ENCODE results near the gene ABCC10. TPM values are rescaled to one million over a fixed set of nuclear protein-coding genes. Genes with fewer than 3 reads are reported as not detected.
A peak's percentile ranks its signal among the peaks of the same experiment; 100 is the strongest.

ABCC10 gene
- total and polyA plus RNA-seq, 7 experiments from 2014 or later = 9.8 to 74.6 (median 58.4) TPM

DNA sequence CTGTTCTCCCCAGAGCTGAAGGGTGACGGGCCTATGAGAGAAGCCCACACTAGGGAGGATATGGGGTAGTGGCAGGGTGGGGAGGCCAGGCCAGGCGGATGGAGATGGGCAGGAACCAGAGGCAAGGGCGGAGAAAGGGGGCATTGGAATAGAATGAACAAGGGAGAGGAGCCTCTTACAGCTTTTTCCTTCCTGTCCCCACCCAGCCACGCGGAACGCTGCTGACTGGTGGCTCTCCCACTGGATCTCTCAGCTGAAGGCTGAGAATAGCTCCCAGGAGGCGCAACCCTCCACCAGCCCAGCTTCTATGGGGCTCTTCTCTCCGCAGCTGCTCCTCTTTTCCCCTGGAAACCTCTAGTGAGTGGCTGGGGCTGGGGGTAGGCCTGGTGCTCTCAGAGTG lies 17.2 kb downstream of the ABCC10 start:
- peaks cover 4 to 86% (median 15%) of the 10 kb centered on the region in 3 experiments for H3K36me3 ChIP-seq (ENCODE audit: control insufficient read depth in 2 of 3, insufficient read depth in 3 of 3, low read length in 3 of 3)
- H3K4me3 ChIP-seq (ENCODE audit: low read length) = no peak overlapping the region
- DNase-seq (no peak), ATAC-seq (no peak)
- H3K9me3 ChIP-seq (ENCODE audit: control insufficient read depth in 2 of 3, low read length in 3 of 3) = no peaks in the 10 kb centered on the region
- ChIA-PET POLR2A (interaction anchor here (1.0 kb wide), 1 partner anchor 11 kb away, joined by 3 read pairs; no protein-coding TSS in a partner anchor), CTCF (no interaction called here)
- H3K4me1 ChIP-seq (ENCODE audit: control insufficient read depth in 2 of 2, insufficient read depth in 2 of 2, low read length in 2 of 2) = no peaks in the 10 kb centered on the region
- Mint-ChIP-seq H3K36me3 (peaks cover 0 to 19% (median 13%) of the 10 kb centered on the region in 5 donors), H3K27ac (no peak overlapping the region), H3K27me3 (no peaks in the 10 kb centered on the region), H3K4me1 (no peaks in the 10 kb centered on the region), H3K9me3 (no peaks in the 10 kb centered on the region), H3K4me3 (no peak overlapping the region)
- no peak overlapping the region for H3K27ac ChIP-seq (ENCODE audit: low read depth, low read length)
- H3K27me3 ChIP-seq (ENCODE audit: control insufficient read depth in 2 of 2, insufficient read depth in 2 of 2, low read length in 2 of 2) = no peaks in the 10 kb centered on the region
- intact Hi-C loops (cut with micrococcal nuclease) = no loop called here

DNA sequence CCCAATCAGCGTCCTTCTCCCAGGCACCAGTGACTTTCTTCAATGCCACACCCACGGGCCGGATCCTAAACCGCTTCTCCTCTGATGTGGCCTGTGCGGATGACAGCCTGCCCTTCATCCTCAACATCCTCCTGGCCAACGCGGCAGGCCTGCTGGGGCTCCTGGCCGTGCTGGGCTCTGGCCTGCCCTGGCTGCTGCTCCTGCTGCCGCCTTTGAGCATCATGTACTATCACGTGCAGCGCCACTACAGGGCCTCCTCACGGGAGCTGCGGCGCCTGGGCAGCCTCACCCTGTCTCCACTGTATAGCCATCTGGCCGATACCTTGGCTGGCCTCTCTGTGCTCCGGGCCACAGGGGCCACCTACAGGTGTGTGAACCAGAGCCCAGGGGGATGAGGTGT lies 18.2 kb downstream of the ABCC10 start:
- Mint-ChIP-seq H3K9me3 (no peaks in the 10 kb centered on the region), H3K27me3 (no peaks in the 10 kb centered on the region), H3K4me3 (no peak overlapping the region), H3K4me1 (no peaks in the 10 kb centered on the region), H3K27ac (peak overlapping the region in 1 of 9 donors; percentile 14), H3K36me3 (peaks cover 0 to 25% (median 13%) of the 10 kb centered on the region in 5 donors)
- H3K9me3 ChIP-seq (ENCODE audit: control insufficient read depth in 2 of 3, low read length in 3 of 3) = no peaks in the 10 kb centered on the region
- peaks cover 4 to 96% (median 15%) of the 10 kb centered on the region in 3 experiments for H3K36me3 ChIP-seq (ENCODE audit: control insufficient read depth in 2 of 3, insufficient read depth in 3 of 3, low read length in 3 of 3)
- no peak for DNase-seq
- POLR2A ChIA-PET = no interaction called here
- CTCF ChIA-PET = no interaction called here
- H3K27me3 ChIP-seq (ENCODE audit: control insufficient read depth in 2 of 2, insufficient read depth in 2 of 2, low read length in 2 of 2) = no peaks in the 10 kb centered on the region
- intact Hi-C loops (cut with micrococcal nuclease) = no loop called here
- H3K4me3 ChIP-seq (ENCODE audit: low read length) = no peak overlapping the region
- ATAC-seq = no peak
- no peaks in the 10 kb centered on the region for H3K4me1 ChIP-seq (ENCODE audit: control insufficient read depth in 2 of 2, insufficient read depth in 2 of 2, low read length in 2 of 2)
- no peak overlapping the region for H3K27ac ChIP-seq (ENCODE audit: low read depth, low read length)

DNA sequence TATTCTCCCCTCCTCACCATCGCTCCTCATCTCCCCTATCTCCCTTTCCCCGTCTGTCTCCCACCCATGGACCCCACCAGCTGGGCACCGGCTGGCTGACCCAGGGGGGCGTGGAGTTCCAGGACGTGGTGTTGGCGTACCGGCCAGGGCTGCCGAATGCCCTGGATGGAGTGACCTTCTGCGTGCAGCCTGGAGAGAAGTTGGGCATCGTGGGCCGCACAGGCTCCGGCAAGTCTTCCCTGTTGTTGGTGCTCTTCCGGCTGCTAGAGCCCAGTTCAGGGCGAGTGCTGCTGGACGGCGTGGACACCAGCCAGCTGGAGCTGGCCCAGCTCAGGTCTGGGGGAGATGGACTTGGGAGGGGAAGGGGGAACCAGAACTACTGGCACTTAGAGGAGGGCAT lies 20.3 kb downstream of the ABCC10 start:
- Mint-ChIP-seq H3K27me3 (no peaks in the 10 kb centered on the region), H3K27ac (peak overlapping the region in 1 of 9 donors; percentile 52), H3K4me3 (no peak overlapping the region), H3K4me1 (no peaks in the 10 kb centered on the region), H3K36me3 (peaks cover 0 to 25% (median 13%) of the 10 kb centered on the region in 5 donors), H3K9me3 (no peaks in the 10 kb centered on the region)
- Histone ChIP-seq H3K27me3 (ENCODE audit: control insufficient read depth in 2 of 2, insufficient read depth in 2 of 2, low read length in 2 of 2) (no peaks in the 10 kb centered on the region), H3K27ac (ENCODE audit: low read depth, low read length) (no peak overlapping the region), H3K4me1 (ENCODE audit: control insufficient read depth in 2 of 2, insufficient read depth in 2 of 2, low read length in 2 of 2) (no peaks in the 10 kb centered on the region), H3K4me3 (ENCODE audit: low read length) (no peak overlapping the region), H3K36me3 (ENCODE audit: control insufficient read depth in 2 of 3, insufficient read depth in 3 of 3, low read length in 3 of 3) (peaks cover 4 to 85% (median 15%) of the 10 kb centered on the region in 3 experiments), H3K9me3 (ENCODE audit: control insufficient read depth in 2 of 3, low read length in 3 of 3) (no peaks in the 10 kb centered on the region)
- intact Hi-C loops (cut with micrococcal nuclease) = no loop called here
- ChIA-PET POLR2A (no interaction called here), CTCF (no interaction called here)
- no peak for ATAC-seq
- DNase-seq = no peak

GRCh38 chr6:43448916-43449315 lies 21.6 kb downstream of the ABCC10 start:
- peaks cover 0 to 2% (median 0%) of the 10 kb centered on the region in 5 donors for H3K27me3 Mint-ChIP-seq
- DNase-seq = no peak
- H3K4me1 Mint-ChIP-seq = peaks cover 0 to 3% (median 0%) of the 10 kb centered on the region in 7 donors
- no peaks in the 10 kb centered on the region for H3K9me3 ChIP-seq (ENCODE audit: control insufficient read depth in 2 of 3, low read length in 3 of 3)
- H3K36me3 ChIP-seq (ENCODE audit: control insufficient read depth in 2 of 3, insufficient read depth in 3 of 3, low read length in 3 of 3) = peaks cover 4 to 72% (median 9%) of the 10 kb centered on the region in 3 experiments
- no peak overlapping the region for H3K27ac ChIP-seq (ENCODE audit: low read depth, low read length)
- H3K27me3 ChIP-seq (ENCODE audit: control insufficient read depth in 2 of 2, insufficient read depth in 2 of 2, low read length in 2 of 2) = no peaks in the 10 kb centered on the region
- no peak overlapping the region for H3K4me3 ChIP-seq (ENCODE audit: low read length)
- ChIA-PET CTCF (no interaction called here), POLR2A (interaction anchor here (0.6 kb wide), 1 partner anchor 39 kb away, joined by 5 read pairs; no protein-coding TSS in a partner anchor)
- H3K27ac Mint-ChIP-seq = peak overlapping the region in 2 of 9 donors; percentile 48 to 56
- no peak for ATAC-seq
- H3K36me3 Mint-ChIP-seq = peaks cover 0 to 18% (median 12%) of the 10 kb centered on the region in 5 donors
- no peaks in the 10 kb centered on the region for H3K9me3 Mint-ChIP-seq
- intact Hi-C loops (cut with micrococcal nuclease) = no loop called here
- H3K4me1 ChIP-seq (ENCODE audit: control insufficient read depth in 2 of 2, insufficient read depth in 2 of 2, low read length in 2 of 2) = no peaks in the 10 kb centered on the region
- H3K4me3 Mint-ChIP-seq = no peak overlapping the region

DNA sequence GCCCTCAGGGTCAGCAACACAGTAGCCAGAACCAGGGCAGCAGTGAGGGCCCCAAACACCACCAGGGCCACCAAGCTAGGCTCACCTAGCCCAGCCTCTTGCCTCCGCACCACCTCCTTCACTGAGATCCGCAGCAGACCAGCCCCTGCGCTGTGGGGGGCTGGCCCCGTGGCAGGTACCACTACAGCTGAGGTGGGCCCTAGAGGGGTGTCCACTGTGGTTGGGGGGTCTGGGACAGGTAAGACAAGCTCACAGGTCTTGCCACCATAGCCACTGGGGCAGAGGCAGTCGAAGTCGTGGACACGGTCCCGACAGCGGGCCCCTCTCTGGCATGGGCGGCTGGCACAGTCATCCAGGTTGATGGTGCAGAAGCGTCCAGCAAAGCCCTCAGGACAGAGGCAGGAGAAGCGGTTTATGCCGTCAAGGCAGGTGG lies 23.4 kb downstream of the ABCC10 start:
- Mint-ChIP-seq H3K36me3 (peaks cover 0 to 18% (median 9%) of the 10 kb centered on the region in 5 donors), H3K27me3 (peaks cover 0 to 11% (median 0%) of the 10 kb centered on the region in 5 donors), H3K27ac (no peak overlapping the region), H3K9me3 (no peaks in the 10 kb centered on the region), H3K4me3 (no peak overlapping the region), H3K4me1 (peaks cover 2 to 9% (median 7%) of the 10 kb centered on the region in 7 donors)
- Histone ChIP-seq H3K36me3 (ENCODE audit: control insufficient read depth in 2 of 3, insufficient read depth in 3 of 3, low read length in 3 of 3) (peaks cover 4 to 54% (median 5%) of the 10 kb centered on the region in 3 experiments), H3K4me3 (ENCODE audit: low read length) (no peak overlapping the region), H3K4me1 (ENCODE audit: control insufficient read depth in 2 of 2, insufficient read depth in 2 of 2, low read length in 2 of 2) (peaks cover under 1% of the 10 kb centered on the region in 2 donors), H3K27me3 (ENCODE audit: control insufficient read depth in 2 of 2, insufficient read depth in 2 of 2, low read length in 2 of 2) (no peaks in the 10 kb centered on the region), H3K27ac (ENCODE audit: low read depth, low read length) (no peak overlapping the region), H3K9me3 (ENCODE audit: control insufficient read depth in 2 of 3, low read length in 3 of 3) (no peaks in the 10 kb centered on the region)
- ChIA-PET CTCF (no interaction called here), POLR2A (interaction anchor here (0.9 kb wide), 1 partner anchor 28 kb away, joined by 3 read pairs; no protein-coding TSS in a partner anchor)
- DNase-seq (no peak), ATAC-seq (no peak)
- intact Hi-C loops (cut with micrococcal nuclease) = loop anchor here (10.0 kb wide), 3 partner anchors 124 to 886 kb away; partner anchors contain the start of genes POLH (in 1 of the 2), UBR2 (in 1 of the 2) and XPO5 (in 1 of the 2)

DNA sequence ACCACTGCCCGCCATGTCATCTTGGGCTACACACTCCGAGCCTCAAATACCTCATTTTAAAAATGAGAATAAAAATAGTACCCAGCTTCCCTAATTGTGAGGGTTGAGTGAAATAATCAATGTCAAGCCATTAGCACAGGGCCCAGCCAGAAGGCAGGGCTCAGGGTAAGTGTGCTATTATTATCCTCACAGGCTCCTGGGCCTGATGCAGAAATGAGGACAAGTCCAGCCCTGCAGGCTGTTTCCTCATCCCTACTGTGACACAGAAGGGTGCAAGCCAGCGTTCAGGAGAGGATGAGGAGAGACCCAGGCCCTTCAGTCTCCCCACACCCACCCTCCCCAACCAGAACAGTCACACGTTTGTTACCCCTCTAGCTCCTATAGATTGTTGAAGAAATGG lies 24.0 kb downstream of the ABCC10 start:
- H3K36me3 Mint-ChIP-seq = peaks cover 0 to 18% (median 8%) of the 10 kb centered on the region in 5 donors
- Histone ChIP-seq H3K4me1 (ENCODE audit: control insufficient read depth in 2 of 2, insufficient read depth in 2 of 2, low read length in 2 of 2) (peaks cover 6 to 7% of the 10 kb centered on the region in 2 donors), H3K27ac (ENCODE audit: low read depth, low read length) (no peak overlapping the region), H3K36me3 (ENCODE audit: control insufficient read depth in 2 of 3, insufficient read depth in 3 of 3, low read length in 3 of 3) (peaks cover 4 to 47% (median 5%) of the 10 kb centered on the region in 3 experiments), H3K9me3 (ENCODE audit: control insufficient read depth in 2 of 3, low read length in 3 of 3) (no peaks in the 10 kb centered on the region), H3K4me3 (ENCODE audit: low read length) (no peak overlapping the region), H3K27me3 (ENCODE audit: control insufficient read depth in 2 of 2, insufficient read depth in 2 of 2, low read length in 2 of 2) (no peaks in the 10 kb centered on the region)
- no peaks in the 10 kb centered on the region for H3K9me3 Mint-ChIP-seq
- peaks cover 5 to 15% (median 12%) of the 10 kb centered on the region in 7 donors for H3K4me1 Mint-ChIP-seq
- no peak for DNase-seq
- no peak overlapping the region for H3K27ac Mint-ChIP-seq
- intact Hi-C loops (cut with micrococcal nuclease) = loop anchor here (10.0 kb wide), 3 partner anchors 123 to 887 kb away; partner anchors contain the start of genes POLH (in 1 of the 2), UBR2 (in 1 of the 2) and XPO5 (in 1 of the 2)
- ChIA-PET CTCF (no interaction called here), POLR2A (interaction anchor here (0.9 kb wide), 1 partner anchor 27 kb away, joined by 3 read pairs; no protein-coding TSS in a partner anchor)
- peaks cover 0 to 17% (median 0%) of the 10 kb centered on the region in 5 donors for H3K27me3 Mint-ChIP-seq
- ATAC-seq = no peak
- no peak overlapping the region for H3K4me3 Mint-ChIP-seq
